Measurements from ENCODE around the gene A2ML1.
"Not testable (repeated sequence)": the region's sequence is repeated elsewhere in the genome, so short reads cannot be mapped to it uniquely, and the experiment has no call there.

Gene A2ML1

DNA sequence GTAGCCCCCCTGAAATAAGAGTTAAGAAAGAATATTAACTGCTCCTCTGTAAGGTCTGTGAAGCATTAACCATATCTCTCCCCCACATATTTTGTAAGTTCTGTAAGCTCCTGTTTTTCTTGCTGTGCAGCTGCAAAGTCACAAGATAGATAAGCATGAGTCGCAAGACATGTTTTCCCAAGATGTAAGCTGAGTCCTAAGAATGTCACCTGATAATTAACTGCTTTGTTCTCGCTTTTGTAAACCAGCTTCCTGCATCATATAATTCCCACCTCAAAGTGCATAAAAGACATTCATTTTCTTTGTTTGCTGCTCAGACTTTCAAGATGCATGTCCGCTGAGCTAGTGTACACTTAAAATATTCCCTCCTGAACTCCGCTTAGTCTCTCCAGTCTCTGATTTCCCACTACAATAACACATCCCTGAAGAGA lies 64.9 kb downstream of the A2ML1 start:
- TF ChIP-seq, protein P1, sequence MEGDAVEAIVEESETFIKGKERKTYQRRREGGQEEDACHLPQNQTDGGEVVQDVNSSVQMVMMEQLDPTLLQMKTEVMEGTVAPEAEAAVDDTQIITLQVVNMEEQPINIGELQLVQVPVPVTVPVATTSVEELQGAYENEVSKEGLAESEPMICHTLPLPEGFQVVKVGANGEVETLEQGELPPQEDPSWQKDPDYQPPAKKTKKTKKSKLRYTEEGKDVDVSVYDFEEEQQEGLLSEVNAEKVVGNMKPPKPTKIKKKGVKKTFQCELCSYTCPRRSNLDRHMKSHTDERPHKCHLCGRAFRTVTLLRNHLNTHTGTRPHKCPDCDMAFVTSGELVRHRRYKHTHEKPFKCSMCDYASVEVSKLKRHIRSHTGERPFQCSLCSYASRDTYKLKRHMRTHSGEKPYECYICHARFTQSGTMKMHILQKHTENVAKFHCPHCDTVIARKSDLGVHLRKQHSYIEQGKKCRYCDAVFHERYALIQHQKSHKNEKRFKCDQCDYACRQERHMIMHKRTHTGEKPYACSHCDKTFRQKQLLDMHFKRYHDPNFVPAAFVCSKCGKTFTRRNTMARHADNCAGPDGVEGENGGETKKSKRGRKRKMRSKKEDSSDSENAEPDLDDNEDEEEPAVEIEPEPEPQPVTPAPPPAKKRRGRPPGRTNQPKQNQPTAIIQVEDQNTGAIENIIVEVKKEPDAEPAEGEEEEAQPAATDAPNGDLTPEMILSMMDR (conservative IDR thresholded peaks at IDR 0.05; ENCODE audit: low read depth, low read length) = no peak
- peak; percentile 29 for DNase-seq (ENCODE audit: low read depth)
- no peak overlapping the region for H3K4me3 ChIP-seq (ENCODE audit: low read length)

DNA sequence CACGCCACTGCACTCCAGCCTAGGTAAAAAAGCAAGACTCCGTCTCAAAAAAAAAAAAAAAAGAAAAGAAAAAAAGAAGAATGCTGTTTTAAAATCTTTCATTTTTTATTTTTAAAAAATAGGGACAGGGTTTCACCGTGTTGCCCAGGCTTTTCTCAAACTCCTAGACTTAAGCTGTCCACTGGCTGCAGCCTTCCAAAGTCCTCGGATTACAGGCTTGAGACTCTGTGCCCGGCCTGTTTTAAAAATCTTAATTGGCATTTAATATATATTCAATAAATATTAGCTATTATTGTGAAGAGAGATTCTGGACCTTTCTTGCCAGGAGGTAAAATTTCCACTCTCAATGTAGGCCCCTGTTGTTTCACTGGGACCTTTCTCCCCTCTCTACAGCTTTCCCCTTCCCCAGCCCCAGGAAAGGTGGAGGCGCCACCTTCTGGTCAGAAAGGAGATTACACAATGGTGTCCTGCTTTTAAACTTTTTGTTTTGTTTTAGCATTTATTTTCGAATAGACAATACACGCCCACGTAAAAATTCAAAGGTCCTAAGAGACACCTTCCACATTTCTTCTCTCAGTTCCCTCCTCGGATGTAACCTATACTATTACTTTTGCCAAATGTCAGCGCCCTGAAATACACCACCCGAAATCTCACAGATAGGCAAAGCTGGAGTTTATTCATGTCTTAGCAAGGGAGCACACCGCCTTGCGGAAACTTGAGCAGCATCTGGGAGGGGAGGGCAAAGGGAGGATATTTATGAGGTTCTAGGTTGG lies 68.1 kb downstream of the A2ML1 start:
- TF ChIP-seq, protein P1 (conservative IDR thresholded peaks at IDR 0.05; ENCODE audit: low read depth, low read length) = peak; percentile 87
- no peak for DNase-seq (ENCODE audit: low read depth)
- H3K4me3 ChIP-seq (ENCODE audit: low read length) = peak overlapping the region; percentile 57

DNA sequence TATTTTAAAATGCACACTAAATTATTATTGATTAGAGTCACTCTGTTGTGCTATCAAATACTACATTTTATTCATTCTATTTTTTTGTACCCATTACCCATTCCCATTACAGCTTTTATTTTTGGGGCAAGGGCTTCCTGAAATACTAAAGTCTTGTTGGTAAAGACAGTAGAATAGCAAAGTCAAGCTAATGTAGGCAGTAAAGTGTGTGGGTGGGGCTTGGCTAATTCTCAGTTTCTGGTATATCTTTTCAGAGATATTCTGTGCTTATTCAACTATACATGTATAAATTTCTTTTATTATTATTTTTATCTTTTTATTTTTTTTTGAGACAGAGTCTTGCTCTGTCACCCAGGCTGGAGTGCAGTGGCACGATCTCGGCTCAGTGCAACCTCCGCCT lies 69.6 kb downstream of the A2ML1 start:
- H3K4me3 ChIP-seq (ENCODE audit: low read length) = no peak overlapping the region
- no peak for DNase-seq (ENCODE audit: low read depth)
- TF ChIP-seq, protein P1 (conservative IDR thresholded peaks at IDR 0.05; ENCODE audit: low read depth, low read length) = no peak

DNA sequence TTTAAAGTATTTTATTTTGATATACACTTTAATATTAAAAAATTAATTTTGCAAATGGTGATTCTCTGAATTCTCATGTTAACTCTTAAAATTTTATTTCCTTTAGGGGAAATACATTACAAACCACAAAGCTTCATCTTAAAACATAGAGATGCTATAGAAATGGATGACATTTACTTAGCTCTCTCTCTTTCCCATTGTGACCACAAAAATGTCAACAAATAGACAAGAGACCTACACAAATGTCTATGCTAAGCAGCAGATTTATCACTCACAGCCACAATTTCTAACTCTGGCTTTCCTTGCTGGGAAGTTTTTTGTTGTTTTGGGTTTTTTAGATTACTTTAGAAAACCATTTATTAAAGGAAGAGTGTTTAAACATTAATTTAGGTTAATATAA lies 72.0 kb downstream of the A2ML1 start:
- no peak for DNase-seq (ENCODE audit: low read depth)
- TF ChIP-seq, protein P1 (conservative IDR thresholded peaks at IDR 0.05; ENCODE audit: low read depth, low read length) = no peak
- H3K4me3 ChIP-seq (ENCODE audit: low read length) = no peak overlapping the region

DNA sequence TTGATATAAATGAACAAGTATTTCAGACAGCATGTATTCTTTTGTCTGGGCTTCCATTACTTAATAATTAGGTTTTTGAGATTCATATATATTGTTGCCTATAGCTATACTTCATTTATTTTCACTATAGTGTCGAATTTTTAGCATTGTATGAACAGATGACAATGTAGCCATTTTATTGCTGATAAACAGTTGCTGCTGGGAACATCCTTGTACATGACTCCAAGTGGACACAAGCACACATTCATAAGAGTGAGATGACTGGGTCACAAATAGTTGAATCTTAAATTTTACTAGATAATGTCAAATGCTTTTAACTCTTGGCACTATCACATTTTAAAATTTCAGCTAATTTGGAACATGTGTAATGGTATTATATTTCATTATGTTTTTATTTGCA lies 72.6 kb downstream of the A2ML1 start:
- TF ChIP-seq, protein P1 (conservative IDR thresholded peaks at IDR 0.05; ENCODE audit: low read depth, low read length) = no peak

DNA sequence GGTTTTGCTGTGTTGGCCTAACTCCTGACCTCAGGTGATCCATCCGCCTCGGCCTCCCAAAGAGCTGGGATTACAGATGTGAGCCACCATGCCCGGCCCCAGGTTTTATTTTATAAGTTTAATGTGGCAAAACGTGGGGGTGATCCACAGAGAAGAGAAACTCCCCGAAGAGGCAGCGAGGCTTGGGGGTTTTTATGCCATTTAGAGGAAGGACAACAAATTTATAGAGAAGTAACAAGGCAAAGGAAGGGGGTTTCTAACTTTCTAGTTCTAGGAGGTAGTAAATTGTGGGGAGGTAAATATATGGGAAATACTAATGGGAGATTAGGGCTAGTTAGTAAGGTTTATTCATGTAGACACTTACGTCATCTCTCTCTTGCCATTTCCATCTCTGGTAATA lies 74.7 kb downstream of the A2ML1 start:
- H3K4me3 ChIP-seq (ENCODE audit: low read length) = no peak overlapping the region
- DNase-seq (ENCODE audit: low read depth) = no peak
- TF ChIP-seq, protein P1 (conservative IDR thresholded peaks at IDR 0.05; ENCODE audit: low read depth, low read length) = no peak

More for the DNA sequence above, 72.6 kb downstream of the A2ML1 start:
- no peak overlapping the region for H3K4me3 ChIP-seq (ENCODE audit: low read length)
- DNase-seq (ENCODE audit: low read depth) = no peak

DNA sequence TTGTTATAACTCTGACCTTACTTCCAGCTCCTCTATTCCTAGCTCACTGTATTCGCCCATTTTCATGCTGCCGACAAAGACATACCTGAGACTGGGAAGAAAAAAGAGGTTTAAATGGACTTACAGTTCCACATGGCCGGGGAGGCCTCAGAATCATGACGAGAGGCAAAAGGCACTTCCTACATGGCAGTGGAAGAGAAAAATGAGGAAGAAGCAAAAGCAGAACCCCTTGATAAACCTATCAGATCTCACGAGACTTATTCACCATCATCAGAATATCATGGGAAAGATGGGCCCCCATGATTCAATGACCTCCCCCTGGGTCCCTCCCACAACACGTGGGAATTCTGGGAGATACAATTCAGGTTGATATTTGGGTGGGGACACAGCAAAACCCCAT lies 77.4 kb downstream of the A2ML1 start:
- no peak overlapping the region for H3K4me3 ChIP-seq (ENCODE audit: low read length)
- DNase-seq (ENCODE audit: low read depth) = no peak
- TF ChIP-seq, protein P1 (conservative IDR thresholded peaks at IDR 0.05; ENCODE audit: low read depth, low read length) = no peak

DNA sequence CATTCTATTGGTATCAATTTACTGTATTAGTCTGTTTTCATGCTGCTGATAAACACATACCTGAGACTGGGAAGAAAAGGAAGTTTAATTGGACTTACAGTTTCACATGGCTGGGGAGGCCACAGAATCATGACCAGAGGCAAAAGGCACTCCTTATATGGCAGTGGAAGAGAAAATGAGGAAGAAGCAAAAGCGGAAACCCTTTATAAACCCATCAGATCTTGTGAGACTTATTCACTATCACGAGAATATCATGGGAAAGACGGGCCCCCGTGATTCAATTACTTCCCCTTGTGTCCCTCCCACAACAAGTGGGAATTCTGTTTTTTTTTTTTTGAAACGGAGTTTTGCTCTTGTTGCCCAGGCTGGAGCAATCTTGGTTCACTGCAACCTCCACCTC lies 80.3 kb downstream of the A2ML1 start:
- H3K4me3 ChIP-seq (ENCODE audit: low read length); DNase-seq (ENCODE audit: low read depth): not testable (repeated sequence)

Measured in retinal pigment epithelial cell (primary cell).